ENCODE data around the gene PPP2CA.

- no peak for TF ChIP-seq NR2C1 (IDR thresholded peaks at IDR 0.05)
- TF ChIP-seq CBFB (IDR thresholded peaks at IDR 0.05; ENCODE audit: low read depth), result no peak
- TF ChIP-seq POLR2A (IDR thresholded peaks at IDR 0.05; ENCODE audit: low read depth, low read length), result no peak
- no peak for TF ChIP-seq EGR1 (IDR thresholded peaks at IDR 0.05; ENCODE audit: borderline replicate concordance in 1 of 2, low read depth in 2 of 2, low read length in 2 of 2)
- no peak for TF ChIP-seq EP300 (IDR thresholded peaks at IDR 0.05; ENCODE audit: borderline replicate concordance in 1 of 2, control insufficient read depth in 1 of 2, low read depth in 2 of 2, low read length in 2 of 2)
- TF ChIP-seq ZNF274 (IDR thresholded peaks at IDR 0.05; ENCODE audit: insufficient read depth, insufficient read length), result no peak
- no peak for TF ChIP-seq JUNB (IDR thresholded peaks at IDR 0.05)
- no peak for TF ChIP-seq CHD1 (IDR thresholded peaks at IDR 0.05; ENCODE audit: low read depth, low read length)
- TF ChIP-seq CTCF (IDR thresholded peaks at IDR 0.05 in 2 of 3, conservative IDR thresholded peaks at IDR 0.05 in 1 of 3; ENCODE audit: control insufficient read depth in 2 of 3, extremely low read depth in 1 of 3, insufficient read depth in 1 of 3, low read depth in 3 of 3, low read length in 3 of 3), result no peak
These were observed 42.4 kb downstream of the PPP2CA start for GRCh38 chr5:134183481-134183880.

All from GM12878 (cell line).